IMR-90 (cell line): ENCODE results near the gene TMEM154. TPM values are rescaled to one million over a fixed set of nuclear protein-coding genes. Genes with fewer than 3 reads are reported as not detected.

Experiments used
- ATAC-seq: fragments of 200-7000 bp; cut with Tn5 transposase; 2 replicates; pipeline ENCODE4 v1.9.1; 2020; ENCODE audit warnings: low read depth, mild to moderate bottlenecking, moderate library complexity
- BruUV-seq: library from RNA; stranded (reverse); fragments of 400-500 nt; replicated peaks from 2 replicates; lab custom pipeline; 2021; lab: Mats Ljungman, UMichigan
- CTCF ChIA-PET: fragments of 300-600 bp; formaldehyde crosslinking; extraction: SDS; loops from one replicate; lab custom pipeline; 2021; ENCODE audit warnings: antibody characterized with exemption; lab: Yijun Ruan, JAX
- POLR2A ChIA-PET: fragments of 300-600 bp; sonication (Branson Sonifier 250); formaldehyde crosslinking; loops from one replicate; lab custom pipeline; 2022; ENCODE audit warnings: antibody characterized with exemption; ENCODE audit not compliant: unreplicated experiment; lab: Charles Lee
- DNase-seq: peaks from one replicate; pipeline ENCODE4 v3.0.0; 2013
- H2AFZ ChIP-seq: replicated peaks from 2 replicates; pipeline ENCODE3; 2013; ENCODE audit warnings: low read length, mild to moderate bottlenecking; ENCODE audit not compliant: poor library complexity
- H2AK5ac ChIP-seq: 2 replicates; pipeline ENCODE4 v1.6.1; 2013; ENCODE audit warnings: low read depth, low read length, inconsistent platforms
- H2AK9ac ChIP-seq: replicated peaks from 2 replicates; pipeline ENCODE3; 2013; ENCODE audit warnings: mild to moderate bottlenecking, low read depth, low read length, moderate library complexity; ENCODE audit not compliant: poor library complexity
- H2BK120ac ChIP-seq: 2 replicates; pipeline ENCODE4 v1.6.1; 2013; ENCODE audit warnings: low read depth, low read length, inconsistent platforms
- H2BK15ac ChIP-seq: 3 replicates; pipeline ENCODE4 v1.6.1; 2013; ENCODE audit warnings: low read depth, low read length, inconsistent platforms
- H2BK20ac ChIP-seq: 2 replicates; pipeline ENCODE4 v1.6.1; 2013; ENCODE audit warnings: low read depth, mild to moderate bottlenecking, inconsistent platforms, low read length, moderate library complexity
- H2BK5ac ChIP-seq: 2 replicates; pipeline ENCODE4 v1.6.1; 2013; ENCODE audit warnings: mild to moderate bottlenecking, low read depth, low read length, inconsistent platforms; ENCODE audit not compliant: poor library complexity, severe bottlenecking
- H3K14ac ChIP-seq: replicated peaks from 2 replicates; pipeline ENCODE4 v1.6.1; 2013; ENCODE audit warnings: low read depth, low read length, inconsistent platforms
- H3K18ac ChIP-seq: 2 replicates; pipeline ENCODE4 v1.6.1; 2013; ENCODE audit warnings: low read depth, low read length, control low read depth
- H3K23ac ChIP-seq: 2 replicates; pipeline ENCODE4 v1.6.1; 2013; ENCODE audit warnings: low read depth, low read length, inconsistent platforms
- H3K27ac ChIP-seq: 2 replicates; pipeline ENCODE4 v1.5.1; 2013; ENCODE audit warnings: mild to moderate bottlenecking, control low read depth, low read length; ENCODE audit not compliant: insufficient read depth
- H3K27me3 ChIP-seq: 2 replicates; pipeline ENCODE4 v1.6.1; 2013; ENCODE audit warnings: low read length; ENCODE audit not compliant: control insufficient read depth, insufficient read depth
- H3K36me3 ChIP-seq: 2 replicates; pipeline ENCODE4 v1.6.1; 2013; ENCODE audit warnings: low read length, mixed read lengths; ENCODE audit not compliant: control insufficient read depth, insufficient read depth
- H3K4ac ChIP-seq: 2 replicates; pipeline ENCODE4 v1.6.1; 2013; ENCODE audit warnings: low read depth, low read length, inconsistent platforms
- H3K4me1 ChIP-seq: 2 replicates; pipeline ENCODE4 v1.6.1; 2013; ENCODE audit warnings: low read length, mixed read lengths; ENCODE audit not compliant: control insufficient read depth, insufficient read depth
- H3K4me2 ChIP-seq: 2 replicates; pipeline ENCODE4 v1.6.1; 2013; ENCODE audit warnings: low read depth, mild to moderate bottlenecking, control low read depth, low read length, moderate library complexity
- H3K4me3 ChIP-seq: 2 replicates; pipeline ENCODE4 v1.5.1; 2013; ENCODE audit warnings: low read depth, mild to moderate bottlenecking, control low read depth, low read length, moderate library complexity; ENCODE audit not compliant: insufficient read depth
- H3K56ac ChIP-seq: 2 replicates; pipeline ENCODE4 v1.6.1; 2013; ENCODE audit warnings: low read length, inconsistent platforms; ENCODE audit not compliant: insufficient read depth; ENCODE audit errors: extremely low read depth
- H3K79me1 ChIP-seq, 2 experiments: 2 replicates each; pipeline ENCODE4 v1.6.1; 2013; ENCODE audit warnings: low read length in 2 of 2, inconsistent platforms in 1 of 2, low read depth in 1 of 2
- H3K9ac ChIP-seq: 2 replicates; pipeline ENCODE4 v1.6.1; 2013; ENCODE audit warnings: low read depth, low read length, control low read depth
- H3K9me1 ChIP-seq: 2 replicates; pipeline ENCODE4 v1.6.1; 2013; ENCODE audit warnings: low read length, inconsistent platforms; ENCODE audit not compliant: insufficient read depth
- H3K9me3 ChIP-seq: 2 replicates; pipeline ENCODE4 v1.6.1; 2013; ENCODE audit warnings: low read length; ENCODE audit not compliant: control insufficient read depth, insufficient read depth
- H4K20me1 ChIP-seq: 2 replicates; pipeline ENCODE4 v1.6.1; 2013; ENCODE audit warnings: low read length, inconsistent platforms; ENCODE audit not compliant: insufficient read depth
- H4K5ac ChIP-seq: 2 replicates; pipeline ENCODE4 v1.6.1; 2013; ENCODE audit warnings: mild to moderate bottlenecking, low read depth, low read length, control low read depth
- H4K8ac ChIP-seq, 2 experiments: 2 replicates each; pipeline ENCODE4 v1.6.1; 2013; ENCODE audit warnings: low read depth in 2 of 2, low read length in 2 of 2, control low read depth in 1 of 2, inconsistent platforms in 1 of 2
- H4K91ac ChIP-seq: 2 replicates; pipeline ENCODE4 v1.6.1; 2013; ENCODE audit warnings: low read depth, low read length, inconsistent platforms; ENCODE audit not compliant: insufficient read depth
- BHLHE40 ChIP-seq: fragments of 150-350 bp; IDR thresholded peaks from 2 replicates; pipeline ENCODE4 v1.6.1; 2016; ENCODE audit warnings: mild to moderate bottlenecking, low read depth, low read length
- CEBPB ChIP-seq: IDR thresholded peaks from 2 replicates; pipeline ENCODE4 v1.6.1; 2012; ENCODE audit warnings: low read depth, low read length, improper control_type of control experiment
- CHD1 ChIP-seq: IDR thresholded peaks from 2 replicates; pipeline ENCODE4 v1.6.1; 2012; ENCODE audit warnings: low read depth, low read length, improper control_type of control experiment
- CTCF ChIP-seq: conservative IDR thresholded peaks from 2 replicates; pipeline ENCODE4 v1.5.1; 2012; ENCODE audit warnings: mild to moderate bottlenecking, low read depth, low read length, improper control_type of control experiment
- FOS ChIP-seq: fragments of 150-350 bp; IDR thresholded peaks from 2 replicates; pipeline ENCODE4 v1.6.1; 2016; ENCODE audit warnings: low read depth, low read length
- MAFK ChIP-seq: IDR thresholded peaks from 2 replicates; pipeline ENCODE4 v1.6.1; 2012; ENCODE audit warnings: low read depth, low read length, improper control_type of control experiment
- MXI1 ChIP-seq: IDR thresholded peaks from 2 replicates; pipeline ENCODE4 v1.6.1; 2012; ENCODE audit warnings: low read depth, mild to moderate bottlenecking, low read length, moderate library complexity, borderline replicate concordance
- NFE2L2 ChIP-seq: fragments of 150-350 bp; IDR thresholded peaks from 2 replicates; pipeline ENCODE4 v1.6.1; 2016; ENCODE audit warnings: low read depth, mild to moderate bottlenecking, low read length
- POLR2A ChIP-seq: IDR thresholded peaks from 2 replicates; pipeline ENCODE4 v1.6.1; 2012; ENCODE audit warnings: mild to moderate bottlenecking, low read depth, low read length
- RAD21 ChIP-seq: IDR thresholded peaks from 2 replicates; pipeline ENCODE4 v1.6.1; 2012; ENCODE audit warnings: low read length, improper control_type of control experiment
- RCOR1 ChIP-seq: IDR thresholded peaks from 2 replicates; pipeline ENCODE4 v1.6.1; 2012; ENCODE audit warnings: mild to moderate bottlenecking, low read length, improper control_type of control experiment; ENCODE audit not compliant: insufficient replicate concordance
- SMC3 ChIP-seq: fragments of 150-350 bp; IDR thresholded peaks from 2 replicates; pipeline ENCODE4 v1.6.1; 2016; ENCODE audit warnings: low read depth, mild to moderate bottlenecking, antibody characterized with exemption, low read length, moderate library complexity
- USF2 ChIP-seq: fragments of 150-350 bp; IDR thresholded peaks from 2 replicates; pipeline ENCODE4 v1.6.1; 2017; ENCODE audit warnings: mild to moderate bottlenecking, antibody characterized with exemption, low read length, low read depth
- WGBS, 2 experiments: methylation state at CpG; one replicate each; pipeline versions ENCODE4 v1.1.5 to v1.1.7; 2013; ENCODE audit warnings: missing lambda C conversion rate in 2 of 2; ENCODE audit not compliant: insufficient read length in 1 of 2; ENCODE audit errors: extremely low coverage in 2 of 2; 5-methylcytosine and 5-hydroxymethylcytosine counted together
- dilution Hi-C: fragments of 300-500 bp; cut with HindIII; formaldehyde crosslinking; loops from one replicate; pipeline ENCODE4 v1.14.3; 2018; ENCODE audit warnings: low sequenced_read_pairs; ENCODE audit not compliant: unreplicated experiment
- in situ Hi-C: fragments of 300-500 bp; cut with MboI; formaldehyde crosslinking; loops from 3 replicates; pipeline ENCODE4 v1.14.3; 2019; ENCODE audit warnings: low sequenced_read_pairs, inconsistent platforms, mixed read lengths
- intact Hi-C: fragments of 100-400 bp; cut with micrococcal nuclease; formaldehyde crosslinking; loops from 2 replicates; pipeline ENCODE4 v1.10.0; 2022
- polyA plus RNA-seq, 3 experiments: library from polyadenylated mRNA; depleted of rRNA; stranded (reverse); fragments of >200 nt; gene quantifications; 2 replicates each; pipeline ENCODE4 v1.2.3, GENCODE V29; 2012; ENCODE audit warnings: low replicate concordance in 1 of 3
- total RNA-seq: library from RNA; depleted of rRNA; stranded (reverse); fragments of >200 nt; gene quantifications from 2 replicates; pipeline ENCODE4 v1.2.3, GENCODE V29; 2012

The TMEM154 gene
- total and polyA plus RNA-seq, 2 of the 4 experiments (the other 2 are of a cell fraction): 0.12 to 0.18 TPM

GRCh38 chr4:152665691-152666395 is 14.0 kb downstream of the TMEM154 start:
- H2BK5ac ChIP-seq: no peak overlapping the region
- no TSS peak for BruUV-seq
- no peak overlapping the region for H3K18ac ChIP-seq
- no peak overlapping the region for H3K4me3 ChIP-seq
- peaks cover 8% of the 10 kb centered on the region for H3K27me3 ChIP-seq
- no peaks in the 10 kb centered on the region for H3K36me3 ChIP-seq
- no peak overlapping the region for H2BK20ac ChIP-seq
- no peaks in the 10 kb centered on the region for H3K9me3 ChIP-seq
- H4K91ac ChIP-seq: no peak overlapping the region
- no peaks in the 10 kb centered on the region for H4K20me1 ChIP-seq
- no peak overlapping the region for H3K27ac ChIP-seq
- no peak overlapping the region for H4K8ac ChIP-seq
- CTCF ChIA-PET: interaction anchor here (0.5 kb wide), 1 partner anchor 1230 kb away, joined by 4 read pairs; no protein-coding TSS in a partner anchor
- no peak overlapping the region for H3K4ac ChIP-seq
- H3K56ac ChIP-seq: no peak overlapping the region
- H3K23ac ChIP-seq: no peak overlapping the region
- intact Hi-C loops: no loop called here
- no peak overlapping the region for H4K5ac ChIP-seq
- H2AK9ac ChIP-seq: no peak overlapping the region
- TF ChIP-seq SMC3: no peak
- TF ChIP-seq POLR2A: no peak
- TF ChIP-seq MAFK: no peak
- no peak for TF ChIP-seq NFE2L2
- TF ChIP-seq CTCF: no peak
- TF ChIP-seq USF2: no peak
- TF ChIP-seq CHD1: no peak
- no peak for TF ChIP-seq FOS
- TF ChIP-seq BHLHE40: no peak
- no peak for TF ChIP-seq MXI1
- TF ChIP-seq RAD21: no peak
- no peak for TF ChIP-seq RCOR1
- no peak for TF ChIP-seq CEBPB
- no peak overlapping the region for H2AK5ac ChIP-seq
- no peak for DNase-seq
- H3K9ac ChIP-seq: no peak overlapping the region
- in situ Hi-C loops: no loop called here
- H3K4me2 ChIP-seq: no peak overlapping the region
- no peak overlapping the region for H2AFZ ChIP-seq
- H2BK15ac ChIP-seq: no peak overlapping the region
- no peak for ATAC-seq
- no peaks in the 10 kb centered on the region for H3K9me1 ChIP-seq
- no peaks in the 10 kb centered on the region for H3K4me1 ChIP-seq
- no CpG with 5 or more reads among the region's 7 CpGs for WGBS, 2 experiments
- H3K79me1 ChIP-seq: no peaks in the 10 kb centered on the region
- POLR2A ChIA-PET: no interaction called here
- no peak overlapping the region for H2BK120ac ChIP-seq
- H3K14ac ChIP-seq: no peak overlapping the region
- dilution Hi-C loops: no loop called here
